Memory B cell (primary cell): ENCODE results near the gene SHISA3.

ENCODE experiments used
- ATAC-seq: fragments of 150-1000 bp; cut with Tn5 transposase; 2 replicates; pipeline ENCODE4 v1.10.0; 2021; ENCODE audit warnings: low read depth, mild to moderate bottlenecking, moderate library complexity
- DNase-seq, 2 donors: peaks; one replicate each; pipeline ENCODE4 v3.0.0; 2022; ENCODE audit warnings: low spot score in 2 of 2
- H3K27ac Mint-ChIP-seq: one replicate; pipeline ENCODE4 v1.8.0; 2022; ENCODE audit warnings: mild to moderate bottlenecking, moderate library complexity, mixed read lengths
- H3K27me3 Mint-ChIP-seq: one replicate; pipeline ENCODE4 v1.8.0; 2022; ENCODE audit warnings: mixed read lengths
- H3K36me3 Mint-ChIP-seq: one replicate; pipeline ENCODE4 v1.8.0; 2022; ENCODE audit warnings: mild to moderate bottlenecking, mixed read lengths
- H3K4me1 Mint-ChIP-seq: one replicate; pipeline ENCODE4 v1.8.0; 2022; ENCODE audit warnings: mixed read lengths
- H3K4me3 Mint-ChIP-seq: one replicate; pipeline ENCODE4 v1.8.0; 2022; ENCODE audit warnings: mild to moderate bottlenecking, moderate library complexity, mixed read lengths
- H3K9me3 Mint-ChIP-seq: one replicate; pipeline ENCODE4 v1.8.0; 2022; ENCODE audit warnings: mixed read lengths

The SHISA3 gene

GRCh38 chr4:42442601-42443000 is 45.3 kb downstream of the SHISA3 start:
- ATAC-seq = no peak
- H3K36me3 Mint-ChIP-seq = peaks cover 30% of the 10 kb centered on the region
- H3K4me3 Mint-ChIP-seq = no peak overlapping the region
- H3K27me3 Mint-ChIP-seq = no peaks in the 10 kb centered on the region
- no peak overlapping the region for H3K27ac Mint-ChIP-seq
- H3K9me3 Mint-ChIP-seq = no peaks in the 10 kb centered on the region
- DNase-seq = no peak
- no peaks in the 10 kb centered on the region for H3K4me1 Mint-ChIP-seq

- peaks cover 19% of the 10 kb centered on the region for H3K36me3 Mint-ChIP-seq
- ATAC-seq = no peak
- H3K4me3 Mint-ChIP-seq = no peak overlapping the region
- DNase-seq = no peak
- no peaks in the 10 kb centered on the region for H3K9me3 Mint-ChIP-seq
- no peaks in the 10 kb centered on the region for H3K27me3 Mint-ChIP-seq
- H3K27ac Mint-ChIP-seq = no peak overlapping the region
- no peaks in the 10 kb centered on the region for H3K4me1 Mint-ChIP-seq
These were observed 47.8 kb downstream of the SHISA3 start for GRCh38 chr4:42445038-42445437.

- DNase-seq (no peak), ATAC-seq (no peak)
- H3K4me3 Mint-ChIP-seq = no peak overlapping the region
- no peaks in the 10 kb centered on the region for H3K27me3 Mint-ChIP-seq
- no peak overlapping the region for H3K27ac Mint-ChIP-seq
- no peaks in the 10 kb centered on the region for H3K4me1 Mint-ChIP-seq
- H3K9me3 Mint-ChIP-seq = no peaks in the 10 kb centered on the region
- H3K36me3 Mint-ChIP-seq = peaks cover 31% of the 10 kb centered on the region
These were observed 49.5 kb downstream of the SHISA3 start for GRCh38 chr4:42446823-42447222.
